A673 (cell line): ENCODE measurements around the gene VTN. TPM values are rescaled to one million over a fixed set of nuclear protein-coding genes. Genes with fewer than 3 reads are reported as not detected.

Source experiments
- BruUV-seq: library from RNA; stranded (reverse); fragments of 400-500 nt; replicated peaks from 2 replicates; lab custom pipeline; 2021; lab: Mats Ljungman, UMichigan
- CTCF ChIA-PET: fragments of 300-600 bp; sonication (Branson Sonifier 250); formaldehyde crosslinking; loops from one replicate; lab custom pipeline; 2022; ENCODE audit warnings: antibody characterized with exemption; lab: Charles Lee
- POLR2A ChIA-PET: fragments of 300-600 bp; sonication (Branson Sonifier 250); formaldehyde crosslinking; loops from one replicate; lab custom pipeline; 2022; ENCODE audit warnings: antibody characterized with exemption; ENCODE audit not compliant: low non-redundant PET; lab: Charles Lee
- DNase-seq: peaks from one replicate; pipeline ENCODE4 v3.0.0-alpha.2; 2015; ENCODE audit warnings: low spot score
- H3K27ac ChIP-seq: fragments of 200-600 bp; sonication (generic); 2 replicates; pipeline ENCODE4 v1.5.1; 2016; ENCODE audit warnings: mixed run types, low read depth, mild to moderate bottlenecking, mixed read lengths, antibody characterized with exemption, low read length; ENCODE audit not compliant: poor library complexity, severe bottlenecking
- H3K27me3 ChIP-seq: fragments of 200-600 bp; sonication (generic); replicated peaks from 2 replicates; pipeline ENCODE4 v1.6.1; 2017; ENCODE audit warnings: mixed run types, low read depth, mild to moderate bottlenecking, mixed read lengths, antibody characterized with exemption, low read length; ENCODE audit not compliant: insufficient read depth, poor library complexity
- H3K36me3 ChIP-seq: fragments of 200-600 bp; sonication (generic); 2 replicates; pipeline ENCODE4 v1.6.1; 2016; ENCODE audit warnings: mixed run types, mild to moderate bottlenecking, mixed read lengths, antibody characterized with exemption, low read length; ENCODE audit not compliant: insufficient read depth, poor library complexity, severe bottlenecking
- H3K4me1 ChIP-seq: fragments of 200-600 bp; sonication (generic); 2 replicates; pipeline ENCODE4 v1.6.1; 2017; ENCODE audit warnings: mixed run types, mild to moderate bottlenecking, mixed read lengths, antibody characterized with exemption, low read length; ENCODE audit not compliant: insufficient read depth, poor library complexity, severe bottlenecking
- H3K4me3 ChIP-seq: fragments of 200-600 bp; sonication (generic); 2 replicates; pipeline ENCODE4 v1.5.1; 2016; ENCODE audit warnings: low read depth, mixed run types, mild to moderate bottlenecking, mixed read lengths, low read length; ENCODE audit not compliant: poor library complexity, severe bottlenecking
- H3K9me3 ChIP-seq: fragments of 200-600 bp; sonication (generic); 2 replicates; pipeline ENCODE4 v1.6.1; 2016; ENCODE audit warnings: mixed run types, low read depth, mild to moderate bottlenecking, mixed read lengths, antibody characterized with exemption, low read length; ENCODE audit not compliant: poor library complexity, severe bottlenecking
- EZH2 ChIP-seq: fragments of 200-600 bp; sonication (generic); IDR thresholded peaks from 2 replicates; pipeline ENCODE4 v1.6.1; 2017; ENCODE audit warnings: borderline replicate concordance, low read depth, mild to moderate bottlenecking, mixed read lengths, antibody characterized with exemption, low read length; ENCODE audit not compliant: poor library complexity, severe bottlenecking
- intact Hi-C: fragments of 100-400 bp; cut with micrococcal nuclease; formaldehyde crosslinking; loops from one replicate; pipeline ENCODE4 v1.10.0; 2022; ENCODE audit not compliant: unreplicated experiment
- total RNA-seq: library from RNA; stranded (reverse); gene quantifications from 2 replicates; pipeline ENCODE4 v1.2.3, GENCODE V29; 2021
- TF ChIP-seq, protein P1 (sequence below): fragments of 300-800, 200-600 bp; sonication (generic); conservative IDR thresholded peaks from 2 replicates; pipeline ENCODE4 v1.5.1; 2017; ENCODE audit warnings: low read depth, mild to moderate bottlenecking, antibody characterized with exemption, low read length, moderate library complexity, mixed read lengths

VTN gene
- total RNA-seq, 1 experiment from 2014 or later, result 0.26 TPM

DNA sequence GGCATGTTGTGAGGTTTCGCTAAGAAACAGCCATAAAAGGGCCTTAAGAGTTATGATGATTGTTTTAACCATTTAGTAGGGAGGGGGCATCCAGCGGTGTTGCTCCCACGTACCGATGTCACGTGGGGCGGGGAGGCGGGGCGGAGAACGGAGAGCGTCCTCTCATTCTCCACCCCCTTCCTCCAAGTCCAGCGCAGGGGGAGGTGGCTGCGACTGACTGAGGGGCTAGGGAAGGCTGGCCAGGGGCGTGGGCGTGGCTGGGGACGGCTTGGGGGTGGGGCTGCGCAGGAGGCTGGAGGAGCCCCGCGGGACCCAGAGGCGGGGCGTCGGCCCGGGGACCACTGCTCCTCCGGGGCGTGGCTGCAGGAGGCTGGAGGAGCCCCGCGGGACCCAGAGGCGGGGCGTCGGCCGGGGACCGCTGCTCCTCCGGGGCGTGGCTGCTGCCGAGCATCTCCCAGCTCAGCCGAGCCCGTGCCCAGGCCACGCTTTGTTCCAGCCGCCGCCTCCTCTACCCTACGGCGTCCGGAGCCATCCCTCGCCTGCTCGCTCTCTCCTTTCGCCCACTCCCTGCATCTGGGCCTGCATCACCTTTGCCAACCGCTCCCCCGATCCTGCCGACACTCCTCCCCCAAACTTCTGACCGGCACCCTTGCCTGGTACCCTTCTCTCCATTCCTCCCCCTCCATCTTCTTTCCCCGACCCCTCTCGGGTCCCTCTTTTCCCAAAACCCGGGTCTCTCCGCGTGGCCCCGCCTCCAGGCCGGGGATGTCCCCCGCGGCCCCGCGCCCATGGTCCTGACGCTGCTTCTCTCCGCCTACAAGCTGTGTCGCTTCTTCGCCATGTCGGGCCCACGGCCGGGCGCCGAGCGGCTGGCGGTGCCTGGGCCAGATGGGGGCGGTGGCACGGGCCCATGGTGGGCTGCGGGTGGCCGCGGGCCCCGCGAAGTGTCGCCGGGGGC is 1.4 kb upstream of the VTN start, which contains the start of gene SARM1:
SARM1 (plus strand) TSS at position 450 of the 958 bp plus-strand sequence; CDS start at position 789, 339 bp downstream.
- POLR2A ChIA-PET, result interaction anchor here (1.3 kb wide), 1 partner anchor 14 kb away, joined by 3 read pairs; a partner anchor contains a TSS
- CTCF ChIA-PET, result no interaction called here

DNA sequence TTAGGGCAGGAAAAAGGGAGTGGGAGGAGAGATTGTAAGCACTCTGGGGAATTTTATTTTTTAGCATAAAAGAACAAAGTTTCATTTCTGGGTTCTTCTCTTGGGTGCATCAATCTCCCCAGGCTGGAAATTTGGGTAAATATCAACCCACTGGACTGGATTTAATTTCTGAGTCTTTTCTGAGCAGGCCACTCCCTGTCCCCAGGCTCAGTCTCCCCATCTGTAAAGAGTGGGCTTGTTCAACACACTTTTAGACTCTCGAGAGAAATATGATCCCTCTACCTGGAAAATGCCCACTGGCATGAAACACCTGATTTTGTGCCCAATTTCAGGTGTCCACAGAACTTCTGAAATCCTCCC is 617 bp upstream of the VTN start:
- TF ChIP-seq, protein P1, sequence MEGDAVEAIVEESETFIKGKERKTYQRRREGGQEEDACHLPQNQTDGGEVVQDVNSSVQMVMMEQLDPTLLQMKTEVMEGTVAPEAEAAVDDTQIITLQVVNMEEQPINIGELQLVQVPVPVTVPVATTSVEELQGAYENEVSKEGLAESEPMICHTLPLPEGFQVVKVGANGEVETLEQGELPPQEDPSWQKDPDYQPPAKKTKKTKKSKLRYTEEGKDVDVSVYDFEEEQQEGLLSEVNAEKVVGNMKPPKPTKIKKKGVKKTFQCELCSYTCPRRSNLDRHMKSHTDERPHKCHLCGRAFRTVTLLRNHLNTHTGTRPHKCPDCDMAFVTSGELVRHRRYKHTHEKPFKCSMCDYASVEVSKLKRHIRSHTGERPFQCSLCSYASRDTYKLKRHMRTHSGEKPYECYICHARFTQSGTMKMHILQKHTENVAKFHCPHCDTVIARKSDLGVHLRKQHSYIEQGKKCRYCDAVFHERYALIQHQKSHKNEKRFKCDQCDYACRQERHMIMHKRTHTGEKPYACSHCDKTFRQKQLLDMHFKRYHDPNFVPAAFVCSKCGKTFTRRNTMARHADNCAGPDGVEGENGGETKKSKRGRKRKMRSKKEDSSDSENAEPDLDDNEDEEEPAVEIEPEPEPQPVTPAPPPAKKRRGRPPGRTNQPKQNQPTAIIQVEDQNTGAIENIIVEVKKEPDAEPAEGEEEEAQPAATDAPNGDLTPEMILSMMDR, result no peak
- CTCF ChIA-PET, result no interaction called here
- H3K36me3 ChIP-seq, result no peaks in the 10 kb centered on the region
- peak overlapping the region; percentile 47 for H3K27ac ChIP-seq
- no peaks in the 10 kb centered on the region for H3K27me3 ChIP-seq
- no TSS peak for BruUV-seq
- intact Hi-C loops, result no loop called here
- peak overlapping the region; percentile 87 for H3K4me3 ChIP-seq
- POLR2A ChIA-PET, result no interaction called here
- no peak for DNase-seq
- H3K9me3 ChIP-seq, result no peaks in the 10 kb centered on the region
- peaks cover 17% of the 10 kb centered on the region for H3K4me1 ChIP-seq

More for the DNA sequence above, 1.4 kb upstream of the VTN start, which contains the start of gene SARM1:
- TF ChIP-seq EZH2, result no peak
- TF ChIP-seq, protein P1, result no peak
- intact Hi-C loops, result no loop called here
- Histone ChIP-seq H3K4me3 (peak within 1 kb of the TSS; percentile 87), H3K36me3 (no peaks in the 10 kb centered on the region), H3K4me1 (peaks cover 17% of the 10 kb centered on the region), H3K27me3 (no peaks in the 10 kb centered on the region), H3K27ac (peak within 1 kb of the TSS; percentile 64), H3K9me3 (no peaks in the 10 kb centered on the region)
- DNase-seq, result peak; percentile 98
- BruUV-seq, result no TSS peak

DNA sequence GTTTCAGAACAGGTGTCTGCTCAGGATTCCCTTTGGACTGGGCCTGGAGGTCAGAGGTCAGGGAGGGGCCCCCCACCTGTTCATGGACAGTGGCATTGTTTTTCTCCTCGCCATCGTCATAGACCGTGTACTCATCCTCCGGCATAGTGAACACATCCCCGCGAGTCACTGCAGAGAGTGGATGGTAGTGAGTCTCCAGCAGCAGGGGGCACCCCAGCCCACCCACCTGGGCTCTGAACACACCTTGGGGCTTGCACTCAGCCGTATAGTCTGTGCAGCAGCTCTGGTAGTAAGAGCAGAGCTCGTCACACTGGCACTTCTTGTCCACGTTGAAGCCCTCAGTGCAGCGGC is 448 bp downstream of the VTN start:
- no peak for DNase-seq

More for the DNA sequence above, 448 bp downstream of the VTN start:
- Histone ChIP-seq H3K9me3 (no peaks in the 10 kb centered on the region), H3K27me3 (no peaks in the 10 kb centered on the region), H3K4me1 (peaks cover 17% of the 10 kb centered on the region), H3K27ac (no peak overlapping the region), H3K36me3 (no peaks in the 10 kb centered on the region), H3K4me3 (no peak overlapping the region)
- ChIA-PET POLR2A (no interaction called here), CTCF (no interaction called here)
- TF ChIP-seq, protein P1, result no peak
- TF ChIP-seq EZH2, result no peak
- no TSS peak for BruUV-seq
- intact Hi-C loops, result no loop called here
